ENCODE data around the gene MYOZ3.

Gene MYOZ3

GRCh38 chr5:150703762-150704161 is 42.7 kb downstream of the MYOZ3 start:
- no peak for DNase-seq

DNA sequence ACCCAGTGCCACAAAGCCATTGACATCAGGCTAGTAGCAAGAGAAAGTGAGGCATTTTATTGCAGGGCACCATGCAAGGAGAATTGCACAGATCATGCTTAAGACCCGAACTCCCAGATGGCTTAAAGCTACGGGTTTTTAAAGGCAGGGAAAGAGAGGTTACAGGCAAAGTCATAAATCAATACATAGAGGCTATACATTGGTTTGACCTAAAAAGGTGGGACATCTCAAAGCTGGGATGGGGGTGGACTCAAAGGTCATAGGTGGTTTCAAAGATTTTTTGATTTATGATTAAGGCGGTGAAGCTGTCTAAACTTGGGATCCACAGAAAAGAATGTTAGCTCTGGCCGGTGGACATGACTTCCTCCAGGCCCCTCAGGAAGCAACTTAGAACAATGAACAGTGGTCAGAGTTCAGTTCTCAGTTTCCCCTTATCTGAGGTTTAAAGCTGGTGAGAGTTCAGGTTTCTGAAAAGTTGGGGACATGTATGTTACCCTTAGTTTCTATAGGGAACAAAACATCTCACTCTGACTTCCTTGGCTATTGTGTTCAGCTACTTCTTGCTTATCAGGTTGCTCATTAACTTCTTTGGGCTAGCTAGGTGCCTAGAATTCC is 45.8 kb downstream of the MYOZ3 start:
- no peak for DNase-seq

GRCh38 chr5:150710165-150710564 is 49.1 kb downstream of the MYOZ3 start:
- no peak for DNase-seq

DNA sequence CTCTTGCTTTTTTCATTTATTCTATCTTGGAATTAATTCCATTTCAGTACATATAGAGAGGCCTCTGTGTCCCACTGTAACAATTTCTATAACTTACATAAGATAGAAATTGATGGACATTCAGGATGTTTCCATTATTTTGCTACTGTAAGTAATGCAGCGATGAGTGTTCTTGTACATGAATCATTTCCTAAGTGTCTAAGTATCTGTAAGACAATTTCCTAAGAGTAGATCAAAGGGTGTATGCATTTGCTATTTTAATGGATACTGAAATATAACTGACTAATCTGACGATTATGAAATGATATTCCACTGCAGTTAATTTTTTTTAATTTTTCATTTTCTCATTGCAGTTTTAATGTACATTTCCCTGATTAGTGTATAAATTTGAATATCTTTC is 62.8 kb downstream of the MYOZ3 start:
- DNase-seq = no peak
